Progenitor cell of endocrine pancreas (in vitro differentiated cells): ENCODE results near the gene CHRDL2. TPM values are rescaled to one million over a fixed set of nuclear protein-coding genes. Genes with fewer than 3 reads are reported as not detected.

Experiments used
- DNase-seq: peaks from one replicate; pipeline ENCODE4 v3.0.0; 2021; ENCODE audit warnings: low spot score; ENCODE audit not compliant: unreplicated experiment
- H3K27ac Mint-ChIP-seq: 2 replicates; pipeline ENCODE4 v1.8.0; 2021; ENCODE audit warnings: mild to moderate bottlenecking, moderate library complexity, mixed read lengths
- H3K27me3 Mint-ChIP-seq: 2 replicates; pipeline ENCODE4 v1.8.0; 2021; ENCODE audit warnings: mixed read lengths
- H3K36me3 Mint-ChIP-seq: 2 replicates; pipeline ENCODE4 v1.8.0; 2022; ENCODE audit warnings: mixed read lengths; ENCODE audit not compliant: insufficient read depth
- H3K4me1 Mint-ChIP-seq: 2 replicates; pipeline ENCODE4 v1.8.0; 2021; ENCODE audit warnings: low read depth, mixed read lengths
- H3K4me3 Mint-ChIP-seq: 2 replicates; pipeline ENCODE4 v1.8.0; 2021; ENCODE audit warnings: low read depth, mild to moderate bottlenecking, moderate library complexity, mixed read lengths
- H3K9me3 Mint-ChIP-seq: 2 replicates; pipeline ENCODE4 v1.8.0; 2021; ENCODE audit warnings: low read depth, mixed read lengths
- CTCF ChIP-seq: fragments of 200-600 bp; sonication (generic); IDR thresholded peaks from one replicate; pipeline ENCODE4 v1.5.0; 2021; ENCODE audit warnings: antibody characterized with exemption, mild to moderate bottlenecking; ENCODE audit not compliant: unreplicated experiment
- microRNA-seq: library from miRNA; unstranded; fragments of <30 nt; microRNA quantifications from one replicate; pipeline ENCODE4 v1.1.0, GENCODE V29; 2020; ENCODE audit warnings: borderline number of aligned reads; ENCODE audit not compliant: unreplicated experiment
- total RNA-seq: library from RNA; stranded (reverse); gene quantifications from 2 replicates; pipeline ENCODE4 v1.2.1, GENCODE V29; 2021

The CHRDL2 gene
- total RNA-seq, 1 donor from 2014 or later, result 2.5 TPM

GRCh38 chr11:74647404-74647803, 83.8 kb downstream of the CHRDL2 start:
- H3K4me3 Mint-ChIP-seq, result no peak overlapping the region
- H3K27ac Mint-ChIP-seq, result no peak overlapping the region
- no peaks in the 10 kb centered on the region for H3K27me3 Mint-ChIP-seq
- no peak for DNase-seq
- H3K9me3 Mint-ChIP-seq, result no peaks in the 10 kb centered on the region
- no peaks in the 10 kb centered on the region for H3K4me1 Mint-ChIP-seq
- peaks cover 12% of the 10 kb centered on the region for H3K36me3 Mint-ChIP-seq
- no peak for TF ChIP-seq CTCF

GRCh38 chr11:74646954-74647353, 84.3 kb downstream of the CHRDL2 start:
- no peak for DNase-seq
- H3K27me3 Mint-ChIP-seq, result no peaks in the 10 kb centered on the region
- no peak for TF ChIP-seq CTCF
- H3K4me1 Mint-ChIP-seq, result no peaks in the 10 kb centered on the region
- H3K9me3 Mint-ChIP-seq, result no peaks in the 10 kb centered on the region
- no peak overlapping the region for H3K4me3 Mint-ChIP-seq
- H3K27ac Mint-ChIP-seq, result no peak overlapping the region
- peaks cover 12% of the 10 kb centered on the region for H3K36me3 Mint-ChIP-seq

Small RNA genes within 50 kb of the gene (microRNA-seq; reads per million reads assigned to microRNA genes)
- gene MIR4696, result not detected

Other genes starting within 250 kb of the CHRDL2 start
- 8.8 and 9.1 TPM in 2 replicates for gene LIPT2, start 237.7 kb downstream of the CHRDL2 start, total RNA-seq
- 26.6 and 27.9 TPM in 2 replicates for gene POLD3, start 138.8 kb downstream of the CHRDL2 start, total RNA-seq
- 23.5 and 24.0 TPM in 2 replicates for gene RNF169, start 17.4 kb upstream of the CHRDL2 start, total RNA-seq
- 10.8 and 12.2 TPM in 2 replicates for gene XRRA1, start 217.7 kb upstream of the CHRDL2 start, total RNA-seq
- gene SPCS2, start 217.8 kb upstream of the CHRDL2 start, total RNA-seq, result 179 and 194 TPM in 2 replicates